ENCODE measurements around the gene TMC1.

TMC1 gene

DNA sequence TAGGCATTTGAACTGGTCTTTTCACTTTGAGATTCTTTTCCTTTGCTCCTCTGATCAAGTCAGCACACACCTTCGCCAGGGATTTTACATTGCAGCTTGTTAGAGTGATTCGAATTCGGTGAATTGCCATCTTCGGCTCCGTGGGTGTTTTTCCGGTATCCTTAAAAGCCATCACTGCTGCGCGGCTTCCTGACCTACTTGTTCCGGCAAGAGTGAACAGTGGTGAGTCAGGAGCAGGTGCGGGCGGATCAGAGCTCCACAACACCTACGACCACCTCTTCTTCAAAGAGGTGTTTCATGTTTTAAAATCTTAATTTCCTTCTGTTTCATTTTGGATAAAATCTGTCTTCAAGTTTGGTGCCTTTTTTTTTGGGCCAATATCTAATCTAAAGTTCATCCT lies 134.6 kb downstream of the TMC1 start:
- Histone ChIP-seq H3K4me1 (ENCODE audit: insufficient read depth, low read length, severe bottlenecking) (no peaks in the 10 kb centered on the region), H3K9me3 (ENCODE audit: low read length) (no peaks in the 10 kb centered on the region), H3K27ac (ENCODE audit: low read depth, low read length, poor library complexity, severe bottlenecking) (no peak overlapping the region), H3K27me3 (ENCODE audit: insufficient read depth, low read length) (no peaks in the 10 kb centered on the region), H3F3A (ENCODE audit: insufficient read depth, low read length) (no peaks in the 10 kb centered on the region), H3K36me3 (ENCODE audit: insufficient read depth, low read length) (no peaks in the 10 kb centered on the region), H3K79me2 (ENCODE audit: insufficient read depth, low read length) (no peaks in the 10 kb centered on the region), H4K20me1 (ENCODE audit: insufficient read depth, low read length) (no peaks in the 10 kb centered on the region), H3K9me2 (ENCODE audit: low read depth, low read length) (no peaks in the 10 kb centered on the region), H3K4me3 (ENCODE audit: low read depth, low read length, poor library complexity, severe bottlenecking) (no peak overlapping the region), H3K4me2 (ENCODE audit: low read length) (no peak overlapping the region), H3K9ac (ENCODE audit: low read length) (no peak overlapping the region), H2AFZ (ENCODE audit: low read length) (no peak overlapping the region)
- TF ChIP-seq EZH2 (IDR thresholded peaks at IDR 0.05; ENCODE audit: borderline replicate concordance, low read length), result no peak
- TF ChIP-seq, protein P1, sequence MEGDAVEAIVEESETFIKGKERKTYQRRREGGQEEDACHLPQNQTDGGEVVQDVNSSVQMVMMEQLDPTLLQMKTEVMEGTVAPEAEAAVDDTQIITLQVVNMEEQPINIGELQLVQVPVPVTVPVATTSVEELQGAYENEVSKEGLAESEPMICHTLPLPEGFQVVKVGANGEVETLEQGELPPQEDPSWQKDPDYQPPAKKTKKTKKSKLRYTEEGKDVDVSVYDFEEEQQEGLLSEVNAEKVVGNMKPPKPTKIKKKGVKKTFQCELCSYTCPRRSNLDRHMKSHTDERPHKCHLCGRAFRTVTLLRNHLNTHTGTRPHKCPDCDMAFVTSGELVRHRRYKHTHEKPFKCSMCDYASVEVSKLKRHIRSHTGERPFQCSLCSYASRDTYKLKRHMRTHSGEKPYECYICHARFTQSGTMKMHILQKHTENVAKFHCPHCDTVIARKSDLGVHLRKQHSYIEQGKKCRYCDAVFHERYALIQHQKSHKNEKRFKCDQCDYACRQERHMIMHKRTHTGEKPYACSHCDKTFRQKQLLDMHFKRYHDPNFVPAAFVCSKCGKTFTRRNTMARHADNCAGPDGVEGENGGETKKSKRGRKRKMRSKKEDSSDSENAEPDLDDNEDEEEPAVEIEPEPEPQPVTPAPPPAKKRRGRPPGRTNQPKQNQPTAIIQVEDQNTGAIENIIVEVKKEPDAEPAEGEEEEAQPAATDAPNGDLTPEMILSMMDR (IDR thresholded peaks at IDR 0.05; ENCODE audit: low read length), result no peak

DNA sequence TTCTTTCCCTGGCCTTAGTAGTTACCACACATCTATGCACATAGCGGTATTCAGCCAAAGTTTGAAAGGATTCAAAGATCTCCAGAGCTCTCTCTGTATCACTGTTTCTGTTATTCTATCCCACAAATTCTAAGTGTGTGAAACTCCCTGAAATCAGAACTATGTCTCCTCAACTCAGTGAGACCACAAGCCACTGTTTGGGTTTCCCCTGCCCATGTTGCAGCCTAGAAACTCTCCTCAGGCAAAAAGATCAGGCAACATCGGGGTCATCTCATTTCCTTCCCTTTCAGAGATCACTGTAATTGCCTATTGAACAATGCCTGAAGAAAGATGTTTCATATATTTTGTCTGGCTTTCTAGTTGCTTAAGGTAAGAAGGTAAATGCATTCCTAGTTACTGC lies 135.6 kb downstream of the TMC1 start:
- H2AFZ ChIP-seq (ENCODE audit: low read length), result no peak overlapping the region
- H3F3A ChIP-seq (ENCODE audit: insufficient read depth, low read length), result no peaks in the 10 kb centered on the region
- H4K20me1 ChIP-seq (ENCODE audit: insufficient read depth, low read length), result no peaks in the 10 kb centered on the region
- H3K36me3 ChIP-seq (ENCODE audit: insufficient read depth, low read length), result no peaks in the 10 kb centered on the region
- H3K27me3 ChIP-seq (ENCODE audit: insufficient read depth, low read length), result no peaks in the 10 kb centered on the region
- no peaks in the 10 kb centered on the region for H3K79me2 ChIP-seq (ENCODE audit: insufficient read depth, low read length)
- no peak overlapping the region for H3K4me3 ChIP-seq (ENCODE audit: low read depth, low read length, poor library complexity, severe bottlenecking)
- H3K9me3 ChIP-seq (ENCODE audit: low read length), result no peaks in the 10 kb centered on the region
- no peak for TF ChIP-seq EZH2 (IDR thresholded peaks at IDR 0.05; ENCODE audit: borderline replicate concordance, low read length)
- TF ChIP-seq, protein P1 (IDR thresholded peaks at IDR 0.05; ENCODE audit: low read length), result no peak
- H3K9me2 ChIP-seq (ENCODE audit: low read depth, low read length), result no peaks in the 10 kb centered on the region
- no peaks in the 10 kb centered on the region for H3K4me1 ChIP-seq (ENCODE audit: insufficient read depth, low read length, severe bottlenecking)
- no peak overlapping the region for H3K4me2 ChIP-seq (ENCODE audit: low read length)
- no peak overlapping the region for H3K27ac ChIP-seq (ENCODE audit: low read depth, low read length, poor library complexity, severe bottlenecking)
- no peak overlapping the region for H3K9ac ChIP-seq (ENCODE audit: low read length)

DNA sequence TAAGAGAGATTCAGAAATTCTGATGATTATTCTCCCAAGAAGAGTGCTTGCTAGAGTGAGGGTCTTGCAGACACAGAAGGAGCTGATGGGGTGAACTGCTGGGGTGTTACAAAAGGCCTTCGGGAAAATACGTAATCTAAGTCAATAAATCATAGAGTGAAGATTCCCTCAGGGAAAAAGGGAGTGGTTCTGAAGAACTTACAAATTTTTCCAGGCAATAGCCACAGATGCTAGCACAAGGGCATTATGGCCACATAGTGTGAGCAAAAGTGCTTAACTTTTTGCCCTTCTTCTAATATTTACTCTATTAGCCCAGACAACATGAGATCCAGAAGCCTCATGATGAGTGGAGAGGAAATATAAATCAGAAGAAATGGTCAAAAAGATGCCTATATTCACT lies 137.3 kb downstream of the TMC1 start:
- H4K20me1 ChIP-seq (ENCODE audit: insufficient read depth, low read length), result no peaks in the 10 kb centered on the region
- no peaks in the 10 kb centered on the region for H3K4me1 ChIP-seq (ENCODE audit: insufficient read depth, low read length, severe bottlenecking)
- no peaks in the 10 kb centered on the region for H3K9me3 ChIP-seq (ENCODE audit: low read length)
- H3F3A ChIP-seq (ENCODE audit: insufficient read depth, low read length), result no peaks in the 10 kb centered on the region
- H3K4me3 ChIP-seq (ENCODE audit: low read depth, low read length, poor library complexity, severe bottlenecking), result no peak overlapping the region
- H3K27ac ChIP-seq (ENCODE audit: low read depth, low read length, poor library complexity, severe bottlenecking), result no peak overlapping the region
- TF ChIP-seq EZH2 (IDR thresholded peaks at IDR 0.05; ENCODE audit: borderline replicate concordance, low read length), result no peak
- TF ChIP-seq, protein P1 (IDR thresholded peaks at IDR 0.05; ENCODE audit: low read length), result no peak
- H2AFZ ChIP-seq (ENCODE audit: low read length), result no peak overlapping the region
- H3K79me2 ChIP-seq (ENCODE audit: insufficient read depth, low read length), result no peaks in the 10 kb centered on the region
- no peaks in the 10 kb centered on the region for H3K36me3 ChIP-seq (ENCODE audit: insufficient read depth, low read length)
- H3K9me2 ChIP-seq (ENCODE audit: low read depth, low read length), result no peaks in the 10 kb centered on the region
- no peak overlapping the region for H3K9ac ChIP-seq (ENCODE audit: low read length)
- no peak overlapping the region for H3K4me2 ChIP-seq (ENCODE audit: low read length)
- H3K27me3 ChIP-seq (ENCODE audit: insufficient read depth, low read length), result no peaks in the 10 kb centered on the region

Measured in OCI-LY1 (cell line).